IMR-90 (cell line): ENCODE results near the gene HAO2. TPM values are rescaled to one million over a fixed set of nuclear protein-coding genes. Genes with fewer than 3 reads are reported as not detected.

ENCODE experiments used
- ATAC-seq: fragments of 200-7000 bp; cut with Tn5 transposase; 2 replicates; pipeline ENCODE4 v1.9.1; 2020; ENCODE audit warnings: low read depth, mild to moderate bottlenecking, moderate library complexity
- BruUV-seq: library from RNA; stranded (reverse); fragments of 400-500 nt; replicated peaks from 2 replicates; lab custom pipeline; 2021; lab: Mats Ljungman, UMichigan
- CTCF ChIA-PET: fragments of 300-600 bp; formaldehyde crosslinking; extraction: SDS; loops from one replicate; lab custom pipeline; 2021; ENCODE audit warnings: antibody characterized with exemption; lab: Yijun Ruan, JAX
- POLR2A ChIA-PET: fragments of 300-600 bp; sonication (Branson Sonifier 250); formaldehyde crosslinking; loops from one replicate; lab custom pipeline; 2022; ENCODE audit warnings: antibody characterized with exemption; ENCODE audit not compliant: unreplicated experiment; lab: Charles Lee
- DNase-seq: peaks from one replicate; pipeline ENCODE4 v3.0.0; 2013
- H2AFZ ChIP-seq: replicated peaks from 2 replicates; pipeline ENCODE3; 2013; ENCODE audit warnings: low read length, mild to moderate bottlenecking; ENCODE audit not compliant: poor library complexity
- H2AK5ac ChIP-seq: 2 replicates; pipeline ENCODE4 v1.6.1; 2013; ENCODE audit warnings: low read depth, low read length, inconsistent platforms
- H2AK9ac ChIP-seq: replicated peaks from 2 replicates; pipeline ENCODE3; 2013; ENCODE audit warnings: mild to moderate bottlenecking, low read depth, low read length, moderate library complexity; ENCODE audit not compliant: poor library complexity
- H2BK120ac ChIP-seq: 2 replicates; pipeline ENCODE4 v1.6.1; 2013; ENCODE audit warnings: low read depth, low read length, inconsistent platforms
- H2BK15ac ChIP-seq: 3 replicates; pipeline ENCODE4 v1.6.1; 2013; ENCODE audit warnings: low read depth, low read length, inconsistent platforms
- H2BK20ac ChIP-seq: 2 replicates; pipeline ENCODE4 v1.6.1; 2013; ENCODE audit warnings: low read depth, mild to moderate bottlenecking, inconsistent platforms, low read length, moderate library complexity
- H2BK5ac ChIP-seq: 2 replicates; pipeline ENCODE4 v1.6.1; 2013; ENCODE audit warnings: mild to moderate bottlenecking, low read depth, low read length, inconsistent platforms; ENCODE audit not compliant: poor library complexity, severe bottlenecking
- H3K14ac ChIP-seq: replicated peaks from 2 replicates; pipeline ENCODE4 v1.6.1; 2013; ENCODE audit warnings: low read depth, low read length, inconsistent platforms
- H3K18ac ChIP-seq: 2 replicates; pipeline ENCODE4 v1.6.1; 2013; ENCODE audit warnings: low read depth, low read length, control low read depth
- H3K23ac ChIP-seq: 2 replicates; pipeline ENCODE4 v1.6.1; 2013; ENCODE audit warnings: low read depth, low read length, inconsistent platforms
- H3K27ac ChIP-seq: 2 replicates; pipeline ENCODE4 v1.5.1; 2013; ENCODE audit warnings: mild to moderate bottlenecking, control low read depth, low read length; ENCODE audit not compliant: insufficient read depth
- H3K27me3 ChIP-seq: 2 replicates; pipeline ENCODE4 v1.6.1; 2013; ENCODE audit warnings: low read length; ENCODE audit not compliant: control insufficient read depth, insufficient read depth
- H3K36me3 ChIP-seq: 2 replicates; pipeline ENCODE4 v1.6.1; 2013; ENCODE audit warnings: low read length, mixed read lengths; ENCODE audit not compliant: control insufficient read depth, insufficient read depth
- H3K4ac ChIP-seq: 2 replicates; pipeline ENCODE4 v1.6.1; 2013; ENCODE audit warnings: low read depth, low read length, inconsistent platforms
- H3K4me1 ChIP-seq: 2 replicates; pipeline ENCODE4 v1.6.1; 2013; ENCODE audit warnings: low read length, mixed read lengths; ENCODE audit not compliant: control insufficient read depth, insufficient read depth
- H3K4me2 ChIP-seq: 2 replicates; pipeline ENCODE4 v1.6.1; 2013; ENCODE audit warnings: low read depth, mild to moderate bottlenecking, control low read depth, low read length, moderate library complexity
- H3K4me3 ChIP-seq: 2 replicates; pipeline ENCODE4 v1.5.1; 2013; ENCODE audit warnings: low read depth, mild to moderate bottlenecking, control low read depth, low read length, moderate library complexity; ENCODE audit not compliant: insufficient read depth
- H3K56ac ChIP-seq: 2 replicates; pipeline ENCODE4 v1.6.1; 2013; ENCODE audit warnings: low read length, inconsistent platforms; ENCODE audit not compliant: insufficient read depth; ENCODE audit errors: extremely low read depth
- H3K79me1 ChIP-seq, 2 experiments: 2 replicates each; pipeline ENCODE4 v1.6.1; 2013; ENCODE audit warnings: low read length in 2 of 2, inconsistent platforms in 1 of 2, low read depth in 1 of 2
- H3K9ac ChIP-seq: 2 replicates; pipeline ENCODE4 v1.6.1; 2013; ENCODE audit warnings: low read depth, low read length, control low read depth
- H3K9me1 ChIP-seq: 2 replicates; pipeline ENCODE4 v1.6.1; 2013; ENCODE audit warnings: low read length, inconsistent platforms; ENCODE audit not compliant: insufficient read depth
- H3K9me3 ChIP-seq: 2 replicates; pipeline ENCODE4 v1.6.1; 2013; ENCODE audit warnings: low read length; ENCODE audit not compliant: control insufficient read depth, insufficient read depth
- H4K20me1 ChIP-seq: 2 replicates; pipeline ENCODE4 v1.6.1; 2013; ENCODE audit warnings: low read length, inconsistent platforms; ENCODE audit not compliant: insufficient read depth
- H4K5ac ChIP-seq: 2 replicates; pipeline ENCODE4 v1.6.1; 2013; ENCODE audit warnings: mild to moderate bottlenecking, low read depth, low read length, control low read depth
- H4K8ac ChIP-seq, 2 experiments: 2 replicates each; pipeline ENCODE4 v1.6.1; 2013; ENCODE audit warnings: low read depth in 2 of 2, low read length in 2 of 2, control low read depth in 1 of 2, inconsistent platforms in 1 of 2
- H4K91ac ChIP-seq: 2 replicates; pipeline ENCODE4 v1.6.1; 2013; ENCODE audit warnings: low read depth, low read length, inconsistent platforms; ENCODE audit not compliant: insufficient read depth
- BHLHE40 ChIP-seq: fragments of 150-350 bp; IDR thresholded peaks from 2 replicates; pipeline ENCODE4 v1.6.1; 2016; ENCODE audit warnings: mild to moderate bottlenecking, low read depth, low read length
- CEBPB ChIP-seq: IDR thresholded peaks from 2 replicates; pipeline ENCODE4 v1.6.1; 2012; ENCODE audit warnings: low read depth, low read length, improper control_type of control experiment
- CTCF ChIP-seq: conservative IDR thresholded peaks from 2 replicates; pipeline ENCODE4 v1.5.1; 2012; ENCODE audit warnings: mild to moderate bottlenecking, low read depth, low read length, improper control_type of control experiment
- ELK1 ChIP-seq: fragments of 150-350 bp; IDR thresholded peaks from 2 replicates; pipeline ENCODE4 v1.6.1; 2016; ENCODE audit warnings: low read depth, mild to moderate bottlenecking, low read length, moderate library complexity, borderline replicate concordance
- FOS ChIP-seq: fragments of 150-350 bp; IDR thresholded peaks from 2 replicates; pipeline ENCODE4 v1.6.1; 2016; ENCODE audit warnings: low read depth, low read length
- MAFK ChIP-seq: IDR thresholded peaks from 2 replicates; pipeline ENCODE4 v1.6.1; 2012; ENCODE audit warnings: low read depth, low read length, improper control_type of control experiment
- MXI1 ChIP-seq: IDR thresholded peaks from 2 replicates; pipeline ENCODE4 v1.6.1; 2012; ENCODE audit warnings: low read depth, mild to moderate bottlenecking, low read length, moderate library complexity, borderline replicate concordance
- RAD21 ChIP-seq: IDR thresholded peaks from 2 replicates; pipeline ENCODE4 v1.6.1; 2012; ENCODE audit warnings: low read length, improper control_type of control experiment
- RCOR1 ChIP-seq: IDR thresholded peaks from 2 replicates; pipeline ENCODE4 v1.6.1; 2012; ENCODE audit warnings: mild to moderate bottlenecking, low read length, improper control_type of control experiment; ENCODE audit not compliant: insufficient replicate concordance
- RFX5 ChIP-seq: IDR thresholded peaks from 2 replicates; pipeline ENCODE4 v1.8.0; 2012; ENCODE audit warnings: low read depth, mild to moderate bottlenecking, low read length, moderate library complexity
- SMC3 ChIP-seq: fragments of 150-350 bp; IDR thresholded peaks from 2 replicates; pipeline ENCODE4 v1.6.1; 2016; ENCODE audit warnings: low read depth, mild to moderate bottlenecking, antibody characterized with exemption, low read length, moderate library complexity
- WGBS, 2 experiments: methylation state at CpG; one replicate each; pipeline versions ENCODE4 v1.1.5 to v1.1.7; 2013; ENCODE audit warnings: missing lambda C conversion rate in 2 of 2; ENCODE audit not compliant: insufficient read length in 1 of 2; ENCODE audit errors: extremely low coverage in 2 of 2; 5-methylcytosine and 5-hydroxymethylcytosine counted together
- dilution Hi-C: fragments of 300-500 bp; cut with HindIII; formaldehyde crosslinking; loops from one replicate; pipeline ENCODE4 v1.14.3; 2018; ENCODE audit warnings: low sequenced_read_pairs; ENCODE audit not compliant: unreplicated experiment
- in situ Hi-C: fragments of 300-500 bp; cut with MboI; formaldehyde crosslinking; loops from 3 replicates; pipeline ENCODE4 v1.14.3; 2019; ENCODE audit warnings: low sequenced_read_pairs, inconsistent platforms, mixed read lengths
- intact Hi-C: fragments of 100-400 bp; cut with micrococcal nuclease; formaldehyde crosslinking; loops from 2 replicates; pipeline ENCODE4 v1.10.0; 2022
- polyA plus RNA-seq, 3 experiments: library from polyadenylated mRNA; depleted of rRNA; stranded (reverse); fragments of >200 nt; gene quantifications; 2 replicates each; pipeline ENCODE4 v1.2.3, GENCODE V29; 2012; ENCODE audit warnings: low replicate concordance in 1 of 3
- total RNA-seq: library from RNA; depleted of rRNA; stranded (reverse); fragments of >200 nt; gene quantifications from 2 replicates; pipeline ENCODE4 v1.2.3, GENCODE V29; 2012

Gene HAO2
- total and polyA plus RNA-seq, 2 of the 4 experiments (the other 2 are of a cell fraction) = not detected

- intact Hi-C loops = no loop called here
- H2BK120ac ChIP-seq = no peak overlapping the region
- no peak for ATAC-seq
- TF ChIP-seq ELK1 (no peak), MXI1 (no peak), BHLHE40 (no peak), FOS (no peak), MAFK (no peak), RFX5 (no peak), RCOR1 (no peak), CEBPB (no peak), SMC3 (no peak), RAD21 (no peak), CTCF (no peak)
- H3K18ac ChIP-seq = no peak overlapping the region
- no peak overlapping the region for H3K23ac ChIP-seq
- no peak overlapping the region for H3K56ac ChIP-seq
- no peak overlapping the region for H2AK5ac ChIP-seq
- no peak overlapping the region for H2BK20ac ChIP-seq
- no peaks in the 10 kb centered on the region for H3K4me1 ChIP-seq
- no peak overlapping the region for H3K4me3 ChIP-seq
- H4K5ac ChIP-seq = no peak overlapping the region
- no peaks in the 10 kb centered on the region for H3K36me3 ChIP-seq
- ChIA-PET POLR2A (no interaction called here), CTCF (interaction anchor here (0.6 kb wide), 1 partner anchor 24 kb away, joined by 3 read pairs; no protein-coding TSS in a partner anchor)
- BruUV-seq = no TSS peak
- H3K4me2 ChIP-seq = no peak overlapping the region
- in situ Hi-C loops = no loop called here
- H3K79me1 ChIP-seq = no peaks in the 10 kb centered on the region
- no peak overlapping the region for H3K27ac ChIP-seq
- H2AFZ ChIP-seq = no peak overlapping the region
- H2BK5ac ChIP-seq = no peak overlapping the region
- 67% methylated on average over 2 of the region's 8 CpGs; no CpG with 5 or more reads in 1 of the 2 experiments for WGBS, 2 experiments
- no peaks in the 10 kb centered on the region for H4K20me1 ChIP-seq
- no peaks in the 10 kb centered on the region for H3K9me1 ChIP-seq
- H4K8ac ChIP-seq = no peak overlapping the region
- H4K91ac ChIP-seq = no peak overlapping the region
- H3K27me3 ChIP-seq = peaks cover 11% of the 10 kb centered on the region
- dilution Hi-C loops = no loop called here
- H3K14ac ChIP-seq = no peak overlapping the region
- no peak overlapping the region for H3K4ac ChIP-seq
- no peaks in the 10 kb centered on the region for H3K9me3 ChIP-seq
- no peak overlapping the region for H3K9ac ChIP-seq
- no peak for DNase-seq
- no peak overlapping the region for H2BK15ac ChIP-seq
- no peak overlapping the region for H2AK9ac ChIP-seq
Observed at GRCh38 chr1:119329541-119330461, 38.8 kb upstream of the HAO2 start.
